ENCODE results near the gene RAE1.

RAE1 gene

GRCh38 chr20:57396212-57396983 is 45.3 kb downstream of the RAE1 start:
- Histone ChIP-seq H3K36me3 (ENCODE audit: insufficient read depth, low read length) (no peaks in the 10 kb centered on the region), H3K27me3 (ENCODE audit: insufficient read depth, low read length) (no peaks in the 10 kb centered on the region), H3K4me1 (ENCODE audit: control insufficient read depth, insufficient read depth, low read length, unreplicated experiment) (peaks cover 17% of the 10 kb centered on the region), H3K79me2 (ENCODE audit: control insufficient read depth, insufficient read depth, low read length, unreplicated experiment) (peaks cover 8% of the 10 kb centered on the region), H2AFZ (ENCODE audit: low read length, unreplicated experiment) (no peak overlapping the region), H3K27ac (ENCODE audit: low read depth, low read length) (no peak overlapping the region), H3K4me3 (ENCODE audit: low read depth, low read length) (no peak overlapping the region)

DNA sequence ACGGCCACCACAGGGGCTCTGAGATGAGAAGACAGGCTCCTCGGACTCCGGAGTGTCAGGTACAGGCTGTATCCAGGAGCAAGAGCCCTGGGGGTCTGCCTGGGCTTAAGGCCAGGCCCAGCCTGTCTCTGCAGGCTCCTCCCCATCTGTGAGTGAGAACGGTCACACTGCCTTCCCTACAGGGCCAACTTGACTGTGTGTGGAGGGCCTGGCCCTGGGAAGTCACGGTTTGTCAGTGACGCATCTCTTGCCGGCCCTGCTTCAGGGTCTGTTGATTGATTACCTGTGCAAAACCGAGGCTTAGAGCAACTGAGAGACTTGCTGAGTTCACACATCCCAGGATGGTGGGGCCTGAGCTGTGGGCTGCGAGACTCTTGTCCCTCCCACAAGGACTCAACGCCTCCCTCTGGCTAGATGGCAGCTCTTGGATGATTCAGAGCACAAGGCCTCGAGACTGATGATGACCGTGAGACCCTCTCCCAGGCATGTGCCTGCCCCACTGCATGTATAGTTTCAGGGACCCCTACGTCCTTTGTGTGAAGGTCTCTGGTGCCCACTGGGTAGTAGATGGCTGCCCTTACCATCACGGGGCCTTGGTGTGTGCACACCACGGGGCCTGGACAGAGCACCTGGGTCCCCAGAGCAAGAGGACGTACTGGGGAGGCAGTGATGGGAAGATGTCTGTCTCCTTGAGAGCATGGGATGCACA is 46.1 kb downstream of the RAE1 start:
- Histone ChIP-seq H3K36me3 (ENCODE audit: insufficient read depth, low read length) (no peaks in the 10 kb centered on the region), H3K27me3 (ENCODE audit: insufficient read depth, low read length) (no peaks in the 10 kb centered on the region), H2AFZ (ENCODE audit: low read length, unreplicated experiment) (no peak overlapping the region), H3K4me1 (ENCODE audit: control insufficient read depth, insufficient read depth, low read length, unreplicated experiment) (peaks cover 15% of the 10 kb centered on the region), H3K4me3 (ENCODE audit: low read depth, low read length) (no peak overlapping the region), H3K79me2 (ENCODE audit: control insufficient read depth, insufficient read depth, low read length, unreplicated experiment) (peaks cover 6% of the 10 kb centered on the region), H3K27ac (ENCODE audit: low read depth, low read length) (no peak overlapping the region)

GRCh38 chr20:57397693-57398108 is 46.6 kb downstream of the RAE1 start:
- Histone ChIP-seq H3K79me2 (ENCODE audit: control insufficient read depth, insufficient read depth, low read length, unreplicated experiment) (peaks cover 2% of the 10 kb centered on the region), H2AFZ (ENCODE audit: low read length, unreplicated experiment) (no peak overlapping the region), H3K27ac (ENCODE audit: low read depth, low read length) (no peak overlapping the region), H3K36me3 (ENCODE audit: insufficient read depth, low read length) (no peaks in the 10 kb centered on the region), H3K4me3 (ENCODE audit: low read depth, low read length) (no peak overlapping the region), H3K4me1 (ENCODE audit: control insufficient read depth, insufficient read depth, low read length, unreplicated experiment) (peaks cover 10% of the 10 kb centered on the region), H3K27me3 (ENCODE audit: insufficient read depth, low read length) (no peaks in the 10 kb centered on the region)

GRCh38 chr20:57398231-57398821 is 47.3 kb downstream of the RAE1 start:
- no peaks in the 10 kb centered on the region for H3K79me2 ChIP-seq (ENCODE audit: control insufficient read depth, insufficient read depth, low read length, unreplicated experiment)
- H2AFZ ChIP-seq (ENCODE audit: low read length, unreplicated experiment), result no peak overlapping the region
- H3K27me3 ChIP-seq (ENCODE audit: insufficient read depth, low read length), result no peaks in the 10 kb centered on the region
- H3K36me3 ChIP-seq (ENCODE audit: insufficient read depth, low read length), result no peaks in the 10 kb centered on the region
- peaks cover 10% of the 10 kb centered on the region for H3K4me1 ChIP-seq (ENCODE audit: control insufficient read depth, insufficient read depth, low read length, unreplicated experiment)
- H3K4me3 ChIP-seq (ENCODE audit: low read depth, low read length), result no peak overlapping the region
- H3K27ac ChIP-seq (ENCODE audit: low read depth, low read length), result no peak overlapping the region

GRCh38 chr20:57398901-57399535 is 48.0 kb downstream of the RAE1 start:
- Histone ChIP-seq H3K27ac (ENCODE audit: low read depth, low read length) (no peak overlapping the region), H3K79me2 (ENCODE audit: control insufficient read depth, insufficient read depth, low read length, unreplicated experiment) (no peaks in the 10 kb centered on the region)

DNA sequence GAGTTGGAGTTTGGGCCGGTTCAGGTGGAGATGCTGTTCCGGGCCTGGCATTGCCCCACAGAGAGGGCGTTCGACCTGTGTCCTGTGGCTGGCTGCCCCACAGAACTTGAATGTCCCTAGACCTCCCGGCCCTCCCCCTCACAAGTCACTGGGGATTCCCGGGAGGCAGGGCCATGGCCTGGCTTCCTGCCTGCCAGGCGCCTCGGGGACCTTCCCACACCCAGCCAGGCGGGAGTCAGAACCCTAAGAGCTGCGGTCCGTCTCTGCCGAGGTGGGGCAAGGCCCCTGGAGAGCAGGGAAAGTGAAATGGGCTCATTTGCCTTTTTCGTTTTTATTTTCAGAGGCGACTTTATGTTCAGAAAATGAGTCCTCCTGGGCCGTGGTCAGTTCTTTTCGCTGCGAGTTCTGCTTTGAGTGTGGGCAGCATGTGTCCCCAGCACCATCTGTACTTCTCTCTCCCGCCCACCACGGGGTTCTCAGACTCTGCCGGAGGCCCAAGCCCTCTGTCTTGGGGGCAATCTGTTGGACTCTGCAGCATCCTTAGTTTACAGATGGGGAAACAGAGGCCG is 48.6 kb downstream of the RAE1 start:
- peaks cover 10% of the 10 kb centered on the region for H3K4me1 ChIP-seq (ENCODE audit: control insufficient read depth, insufficient read depth, low read length, unreplicated experiment)
- H3K36me3 ChIP-seq (ENCODE audit: insufficient read depth, low read length), result no peaks in the 10 kb centered on the region
- no peak overlapping the region for H2AFZ ChIP-seq (ENCODE audit: low read length, unreplicated experiment)
- no peak overlapping the region for H3K27ac ChIP-seq (ENCODE audit: low read depth, low read length)
- H3K27me3 ChIP-seq (ENCODE audit: insufficient read depth, low read length), result no peaks in the 10 kb centered on the region
- no peak overlapping the region for H3K4me3 ChIP-seq (ENCODE audit: low read depth, low read length)
- H3K79me2 ChIP-seq (ENCODE audit: control insufficient read depth, insufficient read depth, low read length, unreplicated experiment), result no peaks in the 10 kb centered on the region

More at GRCh38 chr20:57398901-57399535, 48.0 kb downstream of the RAE1 start:
- Histone ChIP-seq H3K4me3 (ENCODE audit: low read depth, low read length) (no peak overlapping the region), H3K27me3 (ENCODE audit: insufficient read depth, low read length) (no peaks in the 10 kb centered on the region), H3K4me1 (ENCODE audit: control insufficient read depth, insufficient read depth, low read length, unreplicated experiment) (peaks cover 10% of the 10 kb centered on the region), H2AFZ (ENCODE audit: low read length, unreplicated experiment) (no peak overlapping the region), H3K36me3 (ENCODE audit: insufficient read depth, low read length) (no peaks in the 10 kb centered on the region)

DNA sequence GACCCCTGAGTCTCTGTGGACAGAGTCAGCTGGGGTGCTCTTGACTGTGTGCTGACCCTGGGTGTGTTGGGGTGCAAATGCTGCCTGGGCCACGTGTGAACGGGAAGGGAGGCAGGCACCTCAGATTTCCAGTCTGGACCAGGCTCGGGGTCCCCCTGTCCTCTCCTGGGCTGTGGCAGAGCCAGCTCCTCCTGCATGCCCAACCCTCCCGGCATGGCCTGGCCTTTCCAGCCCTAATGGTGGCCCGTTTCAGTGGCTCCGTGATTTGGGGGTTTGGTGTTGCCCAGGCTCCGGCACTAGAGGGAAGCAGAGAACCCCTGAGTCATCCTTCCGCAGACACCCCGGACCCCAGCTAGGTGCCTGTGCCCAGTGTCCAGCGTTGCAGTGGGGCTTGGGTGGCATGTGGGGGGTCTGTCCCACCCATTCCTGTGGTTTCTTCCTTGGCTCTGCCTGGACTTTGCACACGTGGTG is 49.2 kb downstream of the RAE1 start:
- Histone ChIP-seq H3K79me2 (ENCODE audit: control insufficient read depth, insufficient read depth, low read length, unreplicated experiment) (no peaks in the 10 kb centered on the region), H3K4me1 (ENCODE audit: control insufficient read depth, insufficient read depth, low read length, unreplicated experiment) (peaks cover 9% of the 10 kb centered on the region), H3K4me3 (ENCODE audit: low read depth, low read length) (no peak overlapping the region), H3K36me3 (ENCODE audit: insufficient read depth, low read length) (no peaks in the 10 kb centered on the region), H3K27me3 (ENCODE audit: insufficient read depth, low read length) (no peaks in the 10 kb centered on the region), H2AFZ (ENCODE audit: low read length, unreplicated experiment) (no peak overlapping the region), H3K27ac (ENCODE audit: low read depth, low read length) (no peak overlapping the region)

GRCh38 chr20:57400821-57401564 is 49.9 kb downstream of the RAE1 start:
- Histone ChIP-seq H3K27me3 (ENCODE audit: insufficient read depth, low read length) (no peaks in the 10 kb centered on the region), H3K79me2 (ENCODE audit: control insufficient read depth, insufficient read depth, low read length, unreplicated experiment) (no peaks in the 10 kb centered on the region), H3K4me3 (ENCODE audit: low read depth, low read length) (no peak overlapping the region), H3K4me1 (ENCODE audit: control insufficient read depth, insufficient read depth, low read length, unreplicated experiment) (peaks cover 2% of the 10 kb centered on the region), H3K27ac (ENCODE audit: low read depth, low read length) (no peak overlapping the region), H2AFZ (ENCODE audit: low read length, unreplicated experiment) (no peak overlapping the region), H3K36me3 (ENCODE audit: insufficient read depth, low read length) (no peaks in the 10 kb centered on the region)

DNA sequence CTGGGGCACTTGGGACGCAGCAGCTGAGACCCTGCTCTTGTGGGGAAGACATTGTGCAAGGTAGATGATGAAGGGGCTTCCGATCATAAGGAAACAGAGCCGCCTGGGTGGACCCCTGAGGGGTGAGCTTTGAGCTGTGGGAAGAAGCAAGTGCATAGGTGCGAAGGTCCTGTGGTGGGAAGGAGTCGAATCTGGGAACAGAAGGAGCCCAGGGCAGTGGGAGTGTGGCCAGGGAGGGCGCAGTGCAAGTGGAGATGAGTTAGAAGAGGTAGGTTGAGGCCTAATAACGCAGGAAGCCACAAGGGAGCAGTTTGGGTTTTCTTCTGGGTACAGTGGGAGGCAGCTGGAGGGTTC is 50.5 kb downstream of the RAE1 start:
- Histone ChIP-seq H3K4me1 (ENCODE audit: control insufficient read depth, insufficient read depth, low read length, unreplicated experiment) (no peaks in the 10 kb centered on the region), H3K27me3 (ENCODE audit: insufficient read depth, low read length) (no peaks in the 10 kb centered on the region), H3K4me3 (ENCODE audit: low read depth, low read length) (no peak overlapping the region), H3K36me3 (ENCODE audit: insufficient read depth, low read length) (no peaks in the 10 kb centered on the region), H3K79me2 (ENCODE audit: control insufficient read depth, insufficient read depth, low read length, unreplicated experiment) (no peaks in the 10 kb centered on the region), H3K27ac (ENCODE audit: low read depth, low read length) (no peak overlapping the region), H2AFZ (ENCODE audit: low read length, unreplicated experiment) (no peak overlapping the region)

All from ACC112 (cell line).